ENCODE data around the gene FOXD4L1.
"Not testable (repeated sequence)": the region's sequence is repeated elsewhere in the genome, so short reads cannot be mapped to it uniquely, and the experiment has no call there.

The FOXD4L1 gene

GRCh38 chr2:113524986-113525385, 26.5 kb downstream of the FOXD4L1 start:
- not testable (repeated sequence) for DNase-seq (ENCODE audit: low read depth)

- DNase-seq (ENCODE audit: low read depth) = not testable (repeated sequence)
Observed at GRCh38 chr2:113527350-113528045, 29.0 kb downstream of the FOXD4L1 start.

- DNase-seq (ENCODE audit: low read depth) = not testable (repeated sequence)
Observed at GRCh38 chr2:113528126-113528525, 29.7 kb downstream of the FOXD4L1 start.

- DNase-seq (ENCODE audit: low read depth) = not testable (repeated sequence)
Observed at GRCh38 chr2:113528904-113529303, 30.4 kb downstream of the FOXD4L1 start.

- DNase-seq (ENCODE audit: low read depth) = not testable (repeated sequence)
Observed at GRCh38 chr2:113532991-113533390, 34.5 kb downstream of the FOXD4L1 start.

- DNase-seq (ENCODE audit: low read depth) = not testable (repeated sequence)
Observed at GRCh38 chr2:113536573-113536972, 38.1 kb downstream of the FOXD4L1 start.

GRCh38 chr2:113540834-113541203, 42.4 kb downstream of the FOXD4L1 start:
- not testable (repeated sequence) for DNase-seq (ENCODE audit: low read depth)

GRCh38 chr2:113541204-113541975, 42.9 kb downstream of the FOXD4L1 start:
- peak; percentile 46 for DNase-seq (ENCODE audit: low read depth)

- DNase-seq (ENCODE audit: low read depth) = not testable (repeated sequence)
Observed at GRCh38 chr2:113541976-113542485, 43.6 kb downstream of the FOXD4L1 start.

- DNase-seq (ENCODE audit: low read depth) = not testable (repeated sequence)
Observed at GRCh38 chr2:113542529-113542928, 44.1 kb downstream of the FOXD4L1 start.
